HepG2 (cell line): ENCODE data around the gene SMYD2. TPM values are rescaled to one million over a fixed set of nuclear protein-coding genes. Genes with fewer than 3 reads are reported as not detected.

ENCODE experiments used
- MZF1 ChIP-seq: sonication (generic); formaldehyde crosslinking; IDR thresholded peaks from 2 replicates; pipeline ENCODE4 v1.8.1; 2023; ENCODE audit warnings: mild to moderate bottlenecking, missing genetic modification reagents, borderline replicate concordance
- NR3C1 ChIP-seq: sonication (generic); formaldehyde crosslinking; IDR thresholded peaks from 2 replicates; pipeline ENCODE4 v1.4.0; 2020; ENCODE audit warnings: missing genetic modification reagents
- PRPF4 ChIP-seq: fragments of 200-400 bp; formaldehyde crosslinking; IDR thresholded peaks from 2 replicates; pipeline ENCODE4 v1.6.1; 2016; ENCODE audit warnings: low read length, low read depth; ENCODE audit not compliant: poor library complexity, severe bottlenecking
- SSRP1 ChIP-seq: IDR thresholded peaks from 2 replicates; pipeline ENCODE4 v1.6.1; 2016; ENCODE audit warnings: control low read depth
- ZNF136 ChIP-seq: sonication (generic); formaldehyde crosslinking; IDR thresholded peaks from 2 replicates; pipeline ENCODE4 v1.8.1; 2022; ENCODE audit warnings: low read depth, mild to moderate bottlenecking, moderate library complexity, missing genetic modification reagents
- ZNF577 ChIP-seq: sonication (generic); formaldehyde crosslinking; IDR thresholded peaks from 2 replicates; pipeline ENCODE4 v1.4.0; 2020; ENCODE audit warnings: mild to moderate bottlenecking, low read depth, missing genetic modification reagents, borderline replicate concordance
- ZNF607 ChIP-seq: sonication (generic); formaldehyde crosslinking; IDR thresholded peaks from 2 replicates; pipeline ENCODE4 v1.5.1; 2020; ENCODE audit warnings: missing genetic modification reagents, mild to moderate bottlenecking, borderline replicate concordance
- ZNF674 ChIP-seq: sonication (generic); formaldehyde crosslinking; IDR thresholded peaks from 2 replicates; pipeline ENCODE4 v1.5.0; 2020; ENCODE audit warnings: low read depth, mild to moderate bottlenecking, missing genetic modification reagents
- ZSCAN20 ChIP-seq: sonication (generic); formaldehyde crosslinking; IDR thresholded peaks from 2 replicates; pipeline ENCODE4 v1.4.0; 2020; ENCODE audit warnings: missing genetic modification reagents, mild to moderate bottlenecking, borderline replicate concordance
- polyA plus RNA-seq, 8 experiments: library from polyadenylated mRNA; depleted of rRNA in 3 of 8; stranded (reverse) in 7 of 8; unstranded in 1 of 8; fragments of >200 nt; fragmentation: Illumina TruSeq in 4 of 8; extraction: Trizol in 4 of 8; gene quantifications; 2 replicates each; pipeline versions ENCODE4 v1.2.1 to v1.2.3, GENCODE V29; 2011 to 2016; ENCODE audit warnings: low read depth in 4 of 8, missing spikeins in 1 of 8, mixed read lengths in 1 of 8; ENCODE audit not compliant: insufficient read depth in 1 of 8
- total RNA-seq, 5 experiments: library from RNA; depleted of rRNA; stranded (reverse); fragments of >200 nt; fragmentation: Illumina TruSeq; extraction: Trizol; gene quantifications; 2 replicates each; pipeline ENCODE4 v1.2.3, GENCODE V29; 2016; ENCODE audit warnings: low read depth in 1 of 5
- TF ChIP-seq, protein P1 (sequence below): sonication (generic); formaldehyde crosslinking; IDR thresholded peaks from 2 replicates; pipeline ENCODE4 v1.5.0; 2020; ENCODE audit warnings: mild to moderate bottlenecking, missing genetic modification reagents
- TF ChIP-seq, protein P2 (sequence below), 2 experiments: fragments of 450-650 bp in 1 of 2; sonication (generic) in 1 of 2; formaldehyde crosslinking in 1 of 2; IDR thresholded peaks; 2 replicates each; pipeline versions ENCODE4 v1.6.1 to v1.8.0; 2016 to 2022; ENCODE audit warnings: antibody characterized with exemption in 1 of 2, mild to moderate bottlenecking in 1 of 2, missing genetic modification reagents in 1 of 2

SMYD2 gene
- total and polyA plus RNA-seq, 2 of the 13 experiments (the other 11 are each of a cell fraction or from before 2014, with no cell fraction given): 72.7 to 139 TPM

DNA sequence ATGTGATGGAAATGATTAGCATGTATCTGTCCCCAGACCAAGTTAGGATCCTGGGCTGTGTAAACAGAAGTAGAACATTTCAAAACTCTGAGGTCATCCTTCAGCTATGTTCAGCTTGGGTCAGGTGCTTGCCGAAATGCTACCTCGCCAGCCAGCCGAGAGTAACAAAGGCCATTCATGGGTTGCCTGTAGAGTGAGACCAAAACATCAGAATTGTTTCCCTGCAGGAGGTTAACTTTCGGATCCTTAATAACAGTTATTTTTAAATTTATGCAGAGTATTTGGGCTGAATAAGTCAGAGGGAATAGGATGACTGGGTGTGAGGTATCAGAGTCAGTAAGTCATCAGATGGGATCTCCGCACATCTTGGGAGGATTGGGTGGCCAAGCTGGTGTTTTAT, 35.6 kb downstream of the SMYD2 start (continued):
- TF ChIP-seq, protein P1, sequence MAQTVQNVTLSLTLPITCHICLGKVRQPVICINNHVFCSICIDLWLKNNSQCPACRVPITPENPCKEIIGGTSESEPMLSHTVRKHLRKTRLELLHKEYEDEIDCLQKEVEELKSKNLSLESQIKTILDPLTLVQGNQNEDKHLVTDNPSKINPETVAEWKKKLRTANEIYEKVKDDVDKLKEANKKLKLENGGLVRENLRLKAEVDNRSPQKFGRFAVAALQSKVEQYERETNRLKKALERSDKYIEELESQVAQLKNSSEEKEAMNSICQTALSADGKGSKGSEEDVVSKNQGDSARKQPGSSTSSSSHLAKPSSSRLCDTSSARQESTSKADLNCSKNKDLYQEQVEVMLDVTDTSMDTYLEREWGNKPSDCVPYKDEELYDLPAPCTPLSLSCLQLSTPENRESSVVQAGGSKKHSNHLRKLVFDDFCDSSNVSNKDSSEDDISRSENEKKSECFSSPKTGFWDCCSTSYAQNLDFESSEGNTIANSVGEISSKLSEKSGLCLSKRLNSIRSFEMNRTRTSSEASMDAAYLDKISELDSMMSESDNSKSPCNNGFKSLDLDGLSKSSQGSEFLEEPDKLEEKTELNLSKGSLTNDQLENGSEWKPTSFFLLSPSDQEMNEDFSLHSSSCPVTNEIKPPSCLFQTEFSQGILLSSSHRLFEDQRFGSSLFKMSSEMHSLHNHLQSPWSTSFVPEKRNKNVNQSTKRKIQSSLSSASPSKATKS (CRISPR knock-in tag): no peak
- TF ChIP-seq NR3C1 (CRISPR knock-in tag) (no peak), MZF1 (CRISPR knock-in tag) (no peak), ZNF607 (CRISPR knock-in tag) (no peak), ZSCAN20 (CRISPR knock-in tag) (no peak), ZNF674 (CRISPR knock-in tag) (no peak), PRPF4 (no peak), ZNF136 (CRISPR knock-in tag) (no peak), SSRP1 (CRISPR knock-in tag) (no peak), ZNF577 (CRISPR knock-in tag) (no peak)
- TF ChIP-seq, protein P2, sequence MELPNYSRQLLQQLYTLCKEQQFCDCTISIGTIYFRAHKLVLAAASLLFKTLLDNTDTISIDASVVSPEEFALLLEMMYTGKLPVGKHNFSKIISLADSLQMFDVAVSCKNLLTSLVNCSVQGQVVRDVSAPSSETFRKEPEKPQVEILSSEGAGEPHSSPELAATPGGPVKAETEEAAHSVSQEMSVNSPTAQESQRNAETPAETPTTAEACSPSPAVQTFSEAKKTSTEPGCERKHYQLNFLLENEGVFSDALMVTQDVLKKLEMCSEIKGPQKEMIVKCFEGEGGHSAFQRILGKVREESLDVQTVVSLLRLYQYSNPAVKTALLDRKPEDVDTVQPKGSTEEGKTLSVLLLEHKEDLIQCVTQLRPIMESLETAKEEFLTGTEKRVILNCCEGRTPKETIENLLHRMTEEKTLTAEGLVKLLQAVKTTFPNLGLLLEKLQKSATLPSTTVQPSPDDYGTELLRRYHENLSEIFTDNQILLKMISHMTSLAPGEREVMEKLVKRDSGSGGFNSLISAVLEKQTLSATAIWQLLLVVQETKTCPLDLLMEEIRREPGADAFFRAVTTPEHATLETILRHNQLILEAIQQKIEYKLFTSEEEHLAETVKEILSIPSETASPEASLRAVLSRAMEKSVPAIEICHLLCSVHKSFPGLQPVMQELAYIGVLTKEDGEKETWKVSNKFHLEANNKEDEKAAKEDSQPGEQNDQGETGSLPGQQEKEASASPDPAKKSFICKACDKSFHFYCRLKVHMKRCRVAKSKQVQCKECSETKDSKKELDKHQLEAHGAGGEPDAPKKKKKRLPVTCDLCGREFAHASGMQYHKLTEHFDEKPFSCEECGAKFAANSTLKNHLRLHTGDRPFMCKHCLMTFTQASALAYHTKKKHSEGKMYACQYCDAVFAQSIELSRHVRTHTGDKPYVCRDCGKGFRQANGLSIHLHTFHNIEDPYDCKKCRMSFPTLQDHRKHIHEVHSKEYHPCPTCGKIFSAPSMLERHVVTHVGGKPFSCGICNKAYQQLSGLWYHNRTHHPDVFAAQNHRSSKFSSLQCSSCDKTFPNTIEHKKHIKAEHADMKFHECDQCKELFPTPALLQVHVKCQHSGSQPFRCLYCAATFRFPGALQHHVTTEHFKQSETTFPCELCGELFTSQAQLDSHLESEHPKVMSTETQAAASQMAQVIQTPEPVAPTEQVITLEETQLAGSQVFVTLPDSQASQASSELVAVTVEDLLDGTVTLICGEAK (IDR thresholded peaks at IDR 0.05): no peak
- TF ChIP-seq, protein P2 (CRISPR knock-in tag; IDR thresholded peaks at IDR 0.05): no peak
